Body of pancreas (tissue), 4 donors: ENCODE measurements around the gene PBXIP1. TPM values are rescaled to one million over a fixed set of nuclear protein-coding genes. Genes with fewer than 3 reads are reported as not detected.
"Not testable (repeated sequence)": the region's sequence is repeated elsewhere in the genome, so short reads cannot be mapped to it uniquely, and the experiment has no call there.

ENCODE experiments used
- ATAC-seq: fragments of 150-250 bp; one replicate; pipeline ENCODE4 v1.9.1; 2016
- DNase-seq, 4 donors: peaks; one replicate each; pipeline ENCODE4 v3.0.0-alpha.2; 2019
- H3K27ac ChIP-seq, 4 donors: fragments of 200-600 bp; sonication (generic); 1 replicate in 3 of 4; 2 replicates in 1 of 4; pipeline versions ENCODE4 v1.5.1 to v1.6.1; 2016 to 2019; ENCODE audit warnings: mild to moderate bottlenecking in 1 of 4, mixed read lengths in 1 of 4, moderate library complexity in 1 of 4
- H3K27me3 ChIP-seq, 2 donors: fragments of 200-600 bp; sonication (generic); one replicate each; pipeline ENCODE4 v1.6.0; 2016; ENCODE audit warnings: mild to moderate bottlenecking in 1 of 2
- H3K36me3 ChIP-seq, 2 donors: fragments of 200-600 bp; sonication (generic); replicated peaks in 1 of 2; 2 replicates each; pipeline ENCODE4 v1.5.1; 2016; ENCODE audit warnings: low read depth in 2 of 2; ENCODE audit not compliant: insufficient read depth in 1 of 2
- H3K4me1 ChIP-seq: fragments of 200-600 bp; sonication (generic); one replicate; pipeline ENCODE4 v1.6.0; 2016
- H3K4me3 ChIP-seq, 2 donors: fragments of 200-600 bp; sonication (generic); 1 replicate in 1 of 2; 2 replicates in 1 of 2; pipeline ENCODE4 v1.5.1; 2016 to 2019
- H3K9me3 ChIP-seq, 3 donors: fragments of 200-600 bp; sonication (generic); 1 replicate in 2 of 3; 2 replicates in 1 of 3; pipeline ENCODE4 v1.5.1; 2016
- POLR2A ChIP-seq, 3 donors: fragments of 450-650 bp; IDR thresholded peaks; one replicate each; pipeline ENCODE4 v1.6.1; 2016; ENCODE audit warnings: antibody characterized with exemption in 3 of 3, mild to moderate bottlenecking in 2 of 3
- WGBS, 2 donors: methylation state at CpG; one replicate each; pipeline ENCODE4 v1.1.5; 2017; 5-methylcytosine and 5-hydroxymethylcytosine counted together
- intact Hi-C: fragments of 100-400 bp; cut with DNase I; formaldehyde crosslinking; loops from one replicate; pipeline ENCODE4 v1.15.1; 2023
- total RNA-seq, 2 donors: library from RNA; depleted of rRNA; stranded (reverse); fragments of >200 nt; gene quantifications; one replicate each; pipeline ENCODE4 v1.1.0, GENCODE V29; 2016
- TF ChIP-seq, protein P1 (sequence below), 7 experiments: fragments of 450-650 bp in 4 of 7; fragments of 200-600 bp in 3 of 7; sonication (generic) in 3 of 7; IDR thresholded peaks; one replicate each; pipeline ENCODE4 v1.5.1; 2016 to 2019; ENCODE audit warnings: antibody characterized with exemption in 7 of 7

The PBXIP1 gene
- total RNA-seq, 2 donors from 2014 or later = 26.0 to 60.7 TPM

GRCh38 chr1:154989195-154989860, 33.4 kb upstream of the PBXIP1 start:
- peaks cover 6% of the 10 kb centered on the region for H3K4me1 ChIP-seq
- no peaks in the 10 kb centered on the region for H3K36me3 ChIP-seq
- H3K27ac ChIP-seq = no peak overlapping the region
- no peak for ATAC-seq
- intact Hi-C loops = no loop called here
- TF ChIP-seq POLR2A (IDR thresholded peaks at IDR 0.05) = no peak
- TF ChIP-seq, protein P1, sequence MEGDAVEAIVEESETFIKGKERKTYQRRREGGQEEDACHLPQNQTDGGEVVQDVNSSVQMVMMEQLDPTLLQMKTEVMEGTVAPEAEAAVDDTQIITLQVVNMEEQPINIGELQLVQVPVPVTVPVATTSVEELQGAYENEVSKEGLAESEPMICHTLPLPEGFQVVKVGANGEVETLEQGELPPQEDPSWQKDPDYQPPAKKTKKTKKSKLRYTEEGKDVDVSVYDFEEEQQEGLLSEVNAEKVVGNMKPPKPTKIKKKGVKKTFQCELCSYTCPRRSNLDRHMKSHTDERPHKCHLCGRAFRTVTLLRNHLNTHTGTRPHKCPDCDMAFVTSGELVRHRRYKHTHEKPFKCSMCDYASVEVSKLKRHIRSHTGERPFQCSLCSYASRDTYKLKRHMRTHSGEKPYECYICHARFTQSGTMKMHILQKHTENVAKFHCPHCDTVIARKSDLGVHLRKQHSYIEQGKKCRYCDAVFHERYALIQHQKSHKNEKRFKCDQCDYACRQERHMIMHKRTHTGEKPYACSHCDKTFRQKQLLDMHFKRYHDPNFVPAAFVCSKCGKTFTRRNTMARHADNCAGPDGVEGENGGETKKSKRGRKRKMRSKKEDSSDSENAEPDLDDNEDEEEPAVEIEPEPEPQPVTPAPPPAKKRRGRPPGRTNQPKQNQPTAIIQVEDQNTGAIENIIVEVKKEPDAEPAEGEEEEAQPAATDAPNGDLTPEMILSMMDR (IDR thresholded peaks at IDR 0.05) = no peak
- no peak for DNase-seq
- no peaks in the 10 kb centered on the region for H3K9me3 ChIP-seq
- 75 to 80% methylated on average over 2 to 3 of the region's 3 CpGs for WGBS, 2 donors
- H3K4me3 ChIP-seq = no peak overlapping the region
- no peaks in the 10 kb centered on the region for H3K27me3 ChIP-seq

DNA sequence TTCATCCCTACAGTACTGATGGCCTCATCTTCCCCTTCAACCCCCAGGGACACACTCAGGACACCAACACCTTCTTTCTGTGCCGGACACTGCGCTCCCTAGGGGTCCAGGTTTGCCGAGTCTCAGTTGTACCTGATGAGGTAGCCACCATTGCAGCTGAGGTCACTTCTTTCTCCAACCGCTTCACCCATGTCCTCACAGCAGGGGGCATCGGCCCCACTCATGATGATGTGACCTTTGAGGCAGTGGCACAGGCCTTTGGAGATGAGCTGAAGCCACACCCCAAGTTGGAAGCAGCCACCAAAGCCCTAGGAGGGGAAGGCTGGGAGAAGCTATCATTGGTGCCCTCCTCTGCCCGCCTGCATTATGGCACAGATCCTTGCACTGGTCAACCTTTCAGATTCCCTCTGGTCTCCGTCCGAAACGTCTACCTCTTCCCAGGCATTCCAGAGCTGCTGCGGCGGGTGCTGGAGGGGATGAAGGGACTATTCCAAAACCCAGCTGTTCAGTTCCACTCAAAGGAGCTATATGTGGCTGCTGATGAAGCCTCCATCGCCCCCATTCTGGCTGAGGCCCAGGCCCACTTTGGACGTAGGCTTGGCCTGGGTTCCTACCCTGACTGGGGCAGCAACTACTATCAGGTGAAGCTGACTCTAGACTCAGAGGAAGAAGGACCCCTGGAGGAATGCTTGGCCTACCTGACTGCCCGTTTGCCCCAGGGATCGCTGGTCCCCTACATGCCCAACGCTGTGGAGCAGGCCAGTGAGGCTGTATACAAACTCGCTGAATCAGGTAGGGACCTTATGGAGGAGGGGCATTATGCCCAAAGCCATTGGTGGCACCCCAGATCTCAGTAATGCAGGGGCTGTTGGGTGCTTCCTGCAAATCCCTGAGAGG, 32.4 kb upstream of the PBXIP1 start:
- ATAC-seq = no peak
- TF ChIP-seq POLR2A (IDR thresholded peaks at IDR 0.05) = no peak
- TF ChIP-seq, protein P1 (IDR thresholded peaks at IDR 0.05) = no peak
- Histone ChIP-seq H3K4me3 (no peak overlapping the region), H3K27ac (no peak overlapping the region), H3K27me3 (no peaks in the 10 kb centered on the region), H3K4me1 (peaks cover 12% of the 10 kb centered on the region), H3K36me3 (no peaks in the 10 kb centered on the region), H3K9me3 (no peaks in the 10 kb centered on the region)
- 80 to 82% methylated on average over 10 to 17 of the region's 17 CpGs for WGBS, 2 donors
- intact Hi-C loops = no loop called here
- no peak for DNase-seq

- no peak for TF ChIP-seq POLR2A (IDR thresholded peaks at IDR 0.05)
- TF ChIP-seq, protein P1 (IDR thresholded peaks at IDR 0.05) = no peak
- intact Hi-C loops = no loop called here
- H3K27me3 ChIP-seq = no peaks in the 10 kb centered on the region
- no peak for DNase-seq
- no peak for ATAC-seq
- H3K4me3 ChIP-seq = no peak overlapping the region
- H3K9me3 ChIP-seq = no peaks in the 10 kb centered on the region
- H3K36me3 ChIP-seq = no peaks in the 10 kb centered on the region
- peaks cover 17% of the 10 kb centered on the region for H3K4me1 ChIP-seq
- H3K27ac ChIP-seq = no peak overlapping the region
- WGBS, 2 donors = 41 to 55% methylated on average over 5 to 6 of the region's 6 CpGs
Measured at GRCh38 chr1:154987326-154987725, 31.4 kb upstream of the PBXIP1 start.

GRCh38 chr1:154986736-154987135, 30.8 kb upstream of the PBXIP1 start:
- WGBS, 2 donors = 84 to 90% methylated on average over 4 of the region's 4 CpGs
- DNase-seq, ATAC-seq: not testable (repeated sequence)

GRCh38 chr1:154983776-154984466, 28.0 kb upstream of the PBXIP1 start:
- H3K27me3 ChIP-seq = no peaks in the 10 kb centered on the region
- H3K4me3 ChIP-seq = peak overlapping the region; percentile 42 to 70
- WGBS, 2 donors = 8 to 24% methylated on average over 10 to 17 of the region's 17 CpGs
- H3K36me3 ChIP-seq = no peaks in the 10 kb centered on the region
- H3K4me1 ChIP-seq = peaks cover 18% of the 10 kb centered on the region
- no peaks in the 10 kb centered on the region for H3K9me3 ChIP-seq
- no peak for DNase-seq
- no peak for ATAC-seq
- TF ChIP-seq, protein P1 (IDR thresholded peaks at IDR 0.05) = no peak
- TF ChIP-seq POLR2A (IDR thresholded peaks at IDR 0.05) = no peak
- intact Hi-C loops = no loop called here
- H3K27ac ChIP-seq = peak overlapping the region in 3 of 4 donors; percentile 43 to 78 (median 66)

More at GRCh38 chr1:154986736-154987135, 30.8 kb upstream of the PBXIP1 start:
- H3K36me3 ChIP-seq, H3K4me3 ChIP-seq, H3K27ac ChIP-seq, H3K9me3 ChIP-seq, H3K27me3 ChIP-seq, intact Hi-C loops: not testable (repeated sequence)
- H3K4me1 ChIP-seq = peaks cover 18% of the 10 kb centered on the region
